Left lung (tissue), 10 donors: Measurements from ENCODE around the gene SLC2A13. TPM values are rescaled to one million over a fixed set of nuclear protein-coding genes. Genes with fewer than 3 reads are reported as not detected.
"Not testable (repeated sequence)": the region's sequence is repeated elsewhere in the genome, so short reads cannot be mapped to it uniquely, and the experiment has no call there.

Experiments
- ATAC-seq: fragments of 200-7000 bp; cut with Tn5 transposase; one replicate; pipeline ENCODE4 v1.9.1; 2020; ENCODE audit warnings: moderate library complexity
- DNase-seq, 4 donors: peaks; one replicate each; pipeline ENCODE4 v3.0.0-alpha.2; 2013 to 2020
- H3K27ac ChIP-seq, 2 donors: fragments of 200-600 bp; sonication (generic) in 1 of 2; one replicate each; pipeline versions ENCODE4 v1.5.0 to v1.8.0; 2020 to 2021
- H3K27me3 ChIP-seq, 2 donors: fragments of 200-600 bp; sonication (generic) in 1 of 2; one replicate each; pipeline versions ENCODE4 v1.5.0 to v1.8.0; 2020 to 2021
- H3K36me3 ChIP-seq, 2 donors: fragments of 200-600 bp; sonication (generic) in 1 of 2; one replicate each; pipeline versions ENCODE4 v1.5.0 to v1.8.0; 2020 to 2021
- H3K4me1 ChIP-seq, 2 donors: fragments of 200-600 bp; one replicate each; pipeline ENCODE4 v1.8.0; 2021
- H3K4me3 ChIP-seq, 2 donors: fragments of 200-600 bp; sonication (generic) in 1 of 2; one replicate each; pipeline versions ENCODE4 v1.5.0 to v1.8.0; 2020 to 2021; ENCODE audit warnings: mild to moderate bottlenecking in 1 of 2
- H3K9me3 ChIP-seq, 2 donors: fragments of 200-600 bp; sonication (generic) in 1 of 2; one replicate each; pipeline versions ENCODE4 v1.5.0 to v1.8.0; 2020 to 2021
- intact Hi-C, 2 donors: fragments of 100-400 bp; cut with DNase I; formaldehyde crosslinking; loops; one replicate each; pipeline versions ENCODE4 v1.11.2 to v1.14.2; 2022
- polyA plus RNA-seq, 6 donors: library from polyadenylated mRNA; unstranded; fragments of 120-200 nt; gene quantifications; one replicate each; pipeline ENCODE4 v1.2.1, GENCODE V29; 2013; ENCODE audit not compliant: insufficient read length in 6 of 6
- total RNA-seq, 2 donors: library from RNA; stranded (reverse); fragmentation: NEBNext Ultra II Directional; extraction: Animal tissue kit (Norgen Biotek cat#: 25700); gene quantifications; one replicate each; pipeline ENCODE4 v1.2.1, GENCODE V29; 2021
- TF ChIP-seq, protein P1 (sequence below), 2 donors: fragments of 200-600 bp; sonication (generic) in 1 of 2; IDR thresholded peaks; one replicate each; pipeline versions ENCODE4 v1.5.0 to v1.8.0; 2021; ENCODE audit warnings: antibody characterized with exemption in 2 of 2
- donor health status: DM: no; HTN: yes; CAD: no.
- donor health status: DM: no; HTN: no; CAD: no.

SLC2A13 gene
- total and polyA plus RNA-seq, 8 donors, result 5.8 to 14.6 (median 7.8) TPM

DNA sequence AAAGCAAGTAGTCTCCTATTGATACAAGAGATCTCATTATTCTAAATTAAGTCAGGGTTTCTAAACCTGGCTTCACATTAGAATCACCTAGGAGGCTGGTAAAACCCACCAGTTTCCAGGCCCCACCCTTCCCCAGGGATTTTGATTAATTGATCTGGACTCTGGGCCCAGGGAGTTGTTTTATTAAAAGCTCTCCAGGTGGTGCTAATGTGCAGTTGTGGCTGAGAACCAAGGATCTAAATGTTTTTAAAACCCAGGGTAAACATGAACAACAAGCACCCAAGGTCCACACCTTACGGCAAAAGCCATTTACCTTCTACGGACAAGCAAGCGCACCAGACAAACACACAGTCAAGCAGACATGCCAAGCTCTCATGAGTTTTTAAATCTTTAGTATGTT lies 73.9 kb downstream of the SLC2A13 start:
- DNase-seq, result no peak
- no peaks in the 10 kb centered on the region for H3K9me3 ChIP-seq
- H3K27ac ChIP-seq, result no peak overlapping the region
- no peaks in the 10 kb centered on the region for H3K27me3 ChIP-seq
- intact Hi-C loops, result no loop called here
- H3K4me1 ChIP-seq, result peaks cover 0 to 3% of the 10 kb centered on the region in 2 donors
- no peak overlapping the region for H3K4me3 ChIP-seq
- H3K36me3 ChIP-seq, result no peaks in the 10 kb centered on the region
- ATAC-seq, result peak; percentile 60
- TF ChIP-seq, protein P1, sequence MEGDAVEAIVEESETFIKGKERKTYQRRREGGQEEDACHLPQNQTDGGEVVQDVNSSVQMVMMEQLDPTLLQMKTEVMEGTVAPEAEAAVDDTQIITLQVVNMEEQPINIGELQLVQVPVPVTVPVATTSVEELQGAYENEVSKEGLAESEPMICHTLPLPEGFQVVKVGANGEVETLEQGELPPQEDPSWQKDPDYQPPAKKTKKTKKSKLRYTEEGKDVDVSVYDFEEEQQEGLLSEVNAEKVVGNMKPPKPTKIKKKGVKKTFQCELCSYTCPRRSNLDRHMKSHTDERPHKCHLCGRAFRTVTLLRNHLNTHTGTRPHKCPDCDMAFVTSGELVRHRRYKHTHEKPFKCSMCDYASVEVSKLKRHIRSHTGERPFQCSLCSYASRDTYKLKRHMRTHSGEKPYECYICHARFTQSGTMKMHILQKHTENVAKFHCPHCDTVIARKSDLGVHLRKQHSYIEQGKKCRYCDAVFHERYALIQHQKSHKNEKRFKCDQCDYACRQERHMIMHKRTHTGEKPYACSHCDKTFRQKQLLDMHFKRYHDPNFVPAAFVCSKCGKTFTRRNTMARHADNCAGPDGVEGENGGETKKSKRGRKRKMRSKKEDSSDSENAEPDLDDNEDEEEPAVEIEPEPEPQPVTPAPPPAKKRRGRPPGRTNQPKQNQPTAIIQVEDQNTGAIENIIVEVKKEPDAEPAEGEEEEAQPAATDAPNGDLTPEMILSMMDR (IDR thresholded peaks at IDR 0.05), result no peak

DNA sequence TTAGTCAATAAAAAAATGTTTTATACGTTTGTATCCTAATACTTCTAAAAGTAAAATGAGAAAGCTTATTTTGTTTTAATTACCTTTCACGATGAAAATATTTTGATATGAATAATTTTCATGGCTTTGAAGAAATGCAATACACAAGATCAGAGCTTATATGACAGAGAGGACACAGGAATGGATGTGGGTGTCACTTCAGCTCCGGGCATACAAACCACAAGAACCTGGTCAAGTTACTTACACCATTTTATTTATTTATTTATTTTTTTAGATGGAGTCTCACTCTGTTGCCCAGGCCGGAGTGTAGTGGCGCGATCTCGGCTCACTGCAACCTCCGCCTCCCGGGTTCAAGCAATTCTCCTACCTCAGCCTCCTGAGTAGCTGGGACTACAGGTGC lies 74.9 kb downstream of the SLC2A13 start:
- H3K9me3 ChIP-seq, DNase-seq, intact Hi-C loops, H3K4me1 ChIP-seq, H3K27me3 ChIP-seq, H3K27ac ChIP-seq, H3K36me3 ChIP-seq, ATAC-seq, H3K4me3 ChIP-seq: not testable (repeated sequence)

DNA sequence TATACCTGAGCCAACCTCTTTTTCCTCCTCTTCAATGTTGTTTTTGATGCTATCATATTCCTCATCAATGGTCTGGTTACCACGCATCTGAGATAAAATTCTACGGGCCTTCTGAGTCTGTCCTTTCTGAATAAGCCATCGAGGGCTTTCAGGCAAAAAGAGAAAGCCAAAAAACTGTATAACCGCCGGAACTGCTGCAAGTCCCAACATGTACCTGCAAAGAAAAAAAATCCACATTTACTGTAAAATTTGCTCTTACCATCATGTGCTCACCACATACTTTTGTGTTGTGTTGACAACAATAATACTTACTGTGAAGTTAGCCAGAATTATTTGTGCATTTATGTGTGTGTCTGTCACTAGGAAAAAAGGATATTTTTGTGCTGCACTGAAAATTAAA lies 77.6 kb downstream of the SLC2A13 start:
- Histone ChIP-seq H3K27ac (no peak overlapping the region), H3K9me3 (no peaks in the 10 kb centered on the region), H3K4me1 (peaks cover 0 to 2% of the 10 kb centered on the region in 2 donors), H3K4me3 (no peak overlapping the region), H3K36me3 (no peaks in the 10 kb centered on the region), H3K27me3 (no peaks in the 10 kb centered on the region)
- ATAC-seq (no peak), DNase-seq (no peak)
- TF ChIP-seq, protein P1 (IDR thresholded peaks at IDR 0.05), result no peak
- intact Hi-C loops, result no loop called here

DNA sequence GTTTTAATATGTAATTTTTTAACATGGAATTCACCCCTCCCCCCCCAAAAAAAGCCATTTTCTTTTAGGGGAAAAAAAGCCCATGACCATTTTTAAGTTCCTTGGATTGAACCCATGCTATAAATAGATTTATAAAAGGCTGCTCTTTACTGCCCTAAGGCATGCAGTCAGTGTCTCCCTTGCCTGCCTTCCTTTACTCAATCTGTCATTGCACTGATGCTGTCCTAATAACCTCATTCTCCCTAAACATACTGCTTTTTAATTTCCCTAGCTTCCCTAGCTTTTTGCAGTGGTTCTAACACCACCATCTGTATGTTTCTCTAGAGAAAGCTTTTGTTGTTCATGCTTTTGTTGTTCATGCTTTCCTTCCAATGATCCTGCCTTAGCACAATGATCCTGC lies 83.0 kb downstream of the SLC2A13 start:
- DNase-seq, result no peak

DNA sequence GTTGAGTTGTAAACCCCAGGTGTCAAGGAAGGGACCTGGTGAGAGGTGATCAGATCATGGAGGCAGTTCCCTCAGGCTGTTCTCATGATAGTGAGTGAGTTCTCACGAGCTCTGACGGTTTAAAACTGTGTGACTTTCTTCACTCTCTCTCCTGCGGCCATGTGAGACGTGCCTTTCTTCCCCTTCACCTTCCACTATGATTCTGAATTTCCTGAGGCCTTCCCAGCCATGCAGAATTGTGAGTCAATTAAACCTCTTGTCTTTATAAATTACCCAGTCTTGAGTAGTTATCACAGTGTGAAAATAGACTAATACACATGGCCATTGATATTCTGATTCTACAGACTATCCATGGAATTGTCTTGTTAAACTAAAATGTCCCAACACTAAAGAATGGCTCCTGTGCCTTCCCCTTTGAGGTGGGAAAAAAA lies 85.6 kb downstream of the SLC2A13 start:
- TF ChIP-seq, protein P1 (IDR thresholded peaks at IDR 0.05), result no peak
- H3K27ac ChIP-seq, result no peak overlapping the region
- no peak for ATAC-seq

More for the DNA sequence above, 83.0 kb downstream of the SLC2A13 start:
- no peak overlapping the region for H3K4me3 ChIP-seq
- intact Hi-C loops, result no loop called here
- ATAC-seq, result no peak
- H3K27me3 ChIP-seq, result no peaks in the 10 kb centered on the region
- no peak overlapping the region for H3K27ac ChIP-seq
- no peaks in the 10 kb centered on the region for H3K36me3 ChIP-seq
- TF ChIP-seq, protein P1 (IDR thresholded peaks at IDR 0.05), result no peak
- H3K4me1 ChIP-seq, result no peaks in the 10 kb centered on the region
- no peaks in the 10 kb centered on the region for H3K9me3 ChIP-seq

DNA sequence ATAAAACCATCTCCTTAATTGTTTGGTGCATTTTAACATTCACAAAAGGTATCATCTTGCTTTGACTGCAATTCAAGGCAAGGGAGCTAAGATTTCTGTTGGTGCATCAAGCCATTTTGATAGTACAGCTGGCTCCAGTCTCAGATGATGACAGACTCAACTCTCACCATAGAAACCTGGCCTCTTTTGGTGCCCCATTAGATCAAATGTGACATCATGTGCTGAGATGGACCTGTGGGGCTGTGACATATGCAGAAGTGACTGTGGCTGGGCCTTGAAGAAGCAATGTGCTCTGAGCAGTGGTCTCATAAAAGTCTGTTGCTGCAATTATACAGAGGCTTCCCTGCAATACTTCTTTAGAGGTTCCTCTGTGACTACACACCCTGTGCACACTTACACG lies 88.4 kb downstream of the SLC2A13 start:
- Histone ChIP-seq H3K36me3 (no peaks in the 10 kb centered on the region), H3K4me3 (no peak overlapping the region), H3K9me3 (no peaks in the 10 kb centered on the region), H3K4me1 (no peaks in the 10 kb centered on the region), H3K27me3 (no peaks in the 10 kb centered on the region), H3K27ac (no peak overlapping the region)
- ATAC-seq (no peak), DNase-seq (no peak)
- TF ChIP-seq, protein P1 (IDR thresholded peaks at IDR 0.05), result no peak
- intact Hi-C loops, result no loop called here

More for the DNA sequence above, 85.6 kb downstream of the SLC2A13 start:
- Histone ChIP-seq H3K27me3 (no peaks in the 10 kb centered on the region), H3K4me1 (no peaks in the 10 kb centered on the region), H3K4me3 (no peak overlapping the region), H3K36me3 (no peaks in the 10 kb centered on the region), H3K9me3 (no peaks in the 10 kb centered on the region)
- intact Hi-C loops, result no loop called here
- DNase-seq, result no peak
